ENCODE data around the gene ACLY. TPM values are rescaled to one million over a fixed set of nuclear protein-coding genes. Genes with fewer than 3 reads are reported as not detected.

The ACLY gene
- total and polyA plus RNA-seq, 2 of the 13 experiments (the other 11 are each of a cell fraction or from before 2014, with no cell fraction given), result 111 to 218 TPM

GRCh38 chr17:41918314-41919164 is at the start of gene ACLY (continued):
- TF ChIP-seq HNF1A (IDR thresholded peaks at IDR 0.05; ENCODE audit: low read depth), result no peak
- TF ChIP-seq HNF1A (CRISPR knock-in tag; IDR thresholded peaks at IDR 0.05; ENCODE audit: borderline replicate concordance), result peak; percentile 57; the same call in 1 of the 2 replicates
- TF ChIP-seq ZNF605 (CRISPR knock-in tag; IDR thresholded peaks at IDR 0.05), result no peak; the same call in none of the 2 replicates
- no peak for TF ChIP-seq ZNF841 (CRISPR knock-in tag; IDR thresholded peaks at IDR 0.05; ENCODE audit: borderline replicate concordance)
- TF ChIP-seq SNRNP70 (IDR thresholded peaks at IDR 0.05; ENCODE audit: low read depth, low read length), result no peak
- peak; percentile 75 for TF ChIP-seq POGK (CRISPR knock-in tag; conservative IDR thresholded peaks at IDR 0.05)
- peak; percentile 3; the same call in 1 of the 2 replicates for TF ChIP-seq RXRA (CRISPR knock-in tag; IDR thresholded peaks at IDR 0.05)
- 0 out of 2 replicates have a peak, but pooled peaks have one; percentile 63 for TF ChIP-seq ZNF20 (CRISPR knock-in tag; IDR thresholded peaks at IDR 0.05)
- TF ChIP-seq HMGXB3 (CRISPR knock-in tag; IDR thresholded peaks at IDR 0.05; ENCODE audit: borderline replicate concordance), result peak; percentile 99
- peak; percentile 35; the same call in 1 of the 2 replicates for TF ChIP-seq ZNF34 (CRISPR knock-in tag; IDR thresholded peaks at IDR 0.05; ENCODE audit: borderline replicate concordance)
- TF ChIP-seq ZNF7 (CRISPR knock-in tag; IDR thresholded peaks at IDR 0.05), result no peak
- peak; percentile 69 for TF ChIP-seq POGZ (CRISPR knock-in tag; IDR thresholded peaks at IDR 0.05)
- no peak for TF ChIP-seq ZNF331 (CRISPR knock-in tag; IDR thresholded peaks at IDR 0.05)
- TF ChIP-seq KMT2B (CRISPR knock-in tag; IDR thresholded peaks at IDR 0.05), result peak; percentile 31; the same call in 1 of the 2 replicates
- peak; percentile 83; the same call in 1 of the 2 replicates for TF ChIP-seq REL (CRISPR knock-in tag; conservative IDR thresholded peaks at IDR 0.05)
- TF ChIP-seq ZBTB7B (CRISPR knock-in tag; IDR thresholded peaks at IDR 0.05), result peak; percentile 35; the same call in 1 of the 2 replicates
- TF ChIP-seq SMYD3 (CRISPR knock-in tag; IDR thresholded peaks at IDR 0.05), result peak; percentile 65; the same call in 1 of the 2 replicates
- TF ChIP-seq TAF15 (IDR thresholded peaks at IDR 0.05; ENCODE audit: low read depth, low read length, poor library complexity, severe bottlenecking), result peak; percentile 24

Measured in HepG2 (cell line).